SU-DHL-6 (cell line): Measurements from ENCODE around the gene ASAP2.

ENCODE experiments used
- CTCF ChIP-seq: fragments of 200-600 bp; sonication (generic); IDR thresholded peaks from one replicate; pipeline ENCODE4 v1.5.1; 2017; ENCODE audit warnings: antibody characterized with exemption, mild to moderate bottlenecking, low read length, moderate library complexity; ENCODE audit not compliant: insufficient read depth, poor library complexity, severe bottlenecking
- EZH2phosphoT487 ChIP-seq: fragments of 200-600 bp; sonication (generic), shearing (Covaris generic); conservative IDR thresholded peaks from 2 replicates; pipeline ENCODE4 v1.6.1; 2018; ENCODE audit warnings: mild to moderate bottlenecking, antibody characterized with exemption, low read length, moderate library complexity, mixed read lengths

DNA sequence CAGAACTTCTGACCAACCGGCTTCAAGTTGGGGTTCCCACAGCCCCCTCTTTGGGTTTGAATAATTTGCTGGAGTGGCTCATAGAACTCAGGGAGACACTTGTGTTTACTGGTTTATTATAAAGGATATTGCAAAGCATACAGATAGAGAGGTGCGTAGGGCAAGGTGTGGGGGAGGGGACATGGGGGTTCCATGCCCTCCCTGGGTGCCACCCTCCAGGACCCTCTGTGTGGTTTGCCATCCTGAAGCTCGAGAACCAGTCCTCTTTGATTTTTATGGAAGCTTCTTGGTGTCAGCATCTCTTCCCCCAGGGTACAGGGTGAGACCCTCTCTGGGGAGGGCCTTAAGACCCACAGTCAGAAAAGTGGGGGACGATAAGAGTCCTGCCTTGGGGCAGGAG lies 177.9 kb downstream of the ASAP2 start:
- TF ChIP-seq CTCF = no peak
- no peak for TF ChIP-seq EZH2phosphoT487
